Mammary epithelial cell (primary cell): ENCODE measurements around the gene ABCA3.

Experiments
- EZH2 ChIP-seq: IDR thresholded peaks from 2 replicates; pipeline ENCODE4 v1.6.1; 2012; ENCODE audit warnings: low read length, inconsistent platforms, borderline replicate concordance
- TF ChIP-seq, protein P1 (sequence below), 2 donors: IDR thresholded peaks in 1 of 2; conservative IDR thresholded peaks in 1 of 2; 2 replicates each; pipeline ENCODE4 v1.5.1; 2011 to 2012; ENCODE audit warnings: inconsistent platforms in 2 of 2, low read length in 2 of 2, mild to moderate bottlenecking in 2 of 2, control low read depth in 1 of 2, low read depth in 1 of 2; ENCODE audit not compliant: insufficient read depth in 1 of 2; ENCODE audit errors: extremely low read depth in 1 of 2

DNA sequence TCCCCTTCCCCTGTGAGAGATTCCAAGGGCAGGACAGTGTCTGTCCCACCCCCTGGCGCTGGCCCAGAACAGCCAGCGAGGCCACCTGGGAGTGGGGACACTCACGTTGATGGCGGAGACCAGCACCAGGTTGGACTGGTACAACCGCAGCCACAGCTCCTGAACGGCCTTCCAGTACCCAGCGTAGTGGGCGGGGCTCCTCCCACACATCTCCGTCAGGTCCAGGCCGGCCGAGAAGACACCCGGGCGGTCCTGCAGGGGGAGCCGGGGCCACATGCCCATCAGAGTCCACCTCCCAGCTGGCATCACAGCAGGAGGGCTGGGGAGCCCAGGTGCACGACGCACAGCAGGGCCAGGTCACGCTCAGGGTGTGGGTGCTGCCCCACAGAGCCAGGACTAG is 96.2 kb downstream of the ABCA3 start:
- TF ChIP-seq EZH2: no peak
- TF ChIP-seq, protein P1, sequence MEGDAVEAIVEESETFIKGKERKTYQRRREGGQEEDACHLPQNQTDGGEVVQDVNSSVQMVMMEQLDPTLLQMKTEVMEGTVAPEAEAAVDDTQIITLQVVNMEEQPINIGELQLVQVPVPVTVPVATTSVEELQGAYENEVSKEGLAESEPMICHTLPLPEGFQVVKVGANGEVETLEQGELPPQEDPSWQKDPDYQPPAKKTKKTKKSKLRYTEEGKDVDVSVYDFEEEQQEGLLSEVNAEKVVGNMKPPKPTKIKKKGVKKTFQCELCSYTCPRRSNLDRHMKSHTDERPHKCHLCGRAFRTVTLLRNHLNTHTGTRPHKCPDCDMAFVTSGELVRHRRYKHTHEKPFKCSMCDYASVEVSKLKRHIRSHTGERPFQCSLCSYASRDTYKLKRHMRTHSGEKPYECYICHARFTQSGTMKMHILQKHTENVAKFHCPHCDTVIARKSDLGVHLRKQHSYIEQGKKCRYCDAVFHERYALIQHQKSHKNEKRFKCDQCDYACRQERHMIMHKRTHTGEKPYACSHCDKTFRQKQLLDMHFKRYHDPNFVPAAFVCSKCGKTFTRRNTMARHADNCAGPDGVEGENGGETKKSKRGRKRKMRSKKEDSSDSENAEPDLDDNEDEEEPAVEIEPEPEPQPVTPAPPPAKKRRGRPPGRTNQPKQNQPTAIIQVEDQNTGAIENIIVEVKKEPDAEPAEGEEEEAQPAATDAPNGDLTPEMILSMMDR (conservative IDR thresholded peaks at IDR 0.05 in 1 of 2, IDR thresholded peaks at IDR 0.05 in 1 of 2; ENCODE audit: extremely low read depth in 1 of 2, insufficient read depth in 1 of 2, low read depth in 1 of 2, low read length in 2 of 2): no peak
